HCT116 (cell line): Measurements from ENCODE around the gene PML. TPM values are rescaled to one million over a fixed set of nuclear protein-coding genes. Genes with fewer than 3 reads are reported as not detected.

Experiments used
- ATAC-seq: fragments of 200-7000 bp; cut with Tn5 transposase; 2 replicates; pipeline ENCODE4 v1.9.1; 2020; ENCODE audit warnings: mild to moderate bottlenecking, moderate library complexity
- BruUV-seq: library from RNA; stranded (reverse); fragments of 400-500 nt; replicated peaks from 2 replicates; lab custom pipeline; 2021; lab: Mats Ljungman, UMichigan
- CTCF ChIA-PET: fragments of 300-600 bp; sonication (Branson Sonifier 250); formaldehyde crosslinking; loops from one replicate; lab custom pipeline; 2021; ENCODE audit warnings: antibody characterized with exemption; lab: Charles Lee
- POLR2A ChIA-PET: fragments of 300-600, 350-600 bp; sonication (Branson Sonifier 250); formaldehyde crosslinking; loops from one replicate; lab custom pipeline; 2021; ENCODE audit warnings: antibody characterized with exemption; lab: Charles Lee
- RAD21 ChIA-PET, 2 experiments: fragments of 300-600 bp; sonication (Branson Sonifier 250); formaldehyde crosslinking; loops; one replicate each; lab custom pipeline; 2023; ENCODE audit warnings: low total read pairs in 2 of 2; ENCODE audit not compliant: uncharacterized antibody in 2 of 2, unreplicated experiment in 2 of 2, low non-redundant PET in 1 of 2; lab: Charles Lee
- DNase-seq: peaks from one replicate; pipeline ENCODE4 v3.0.0-alpha.2; 2010; ENCODE audit warnings: low read depth, low spot score
- H2AFZ ChIP-seq: fragments of 200-600 bp; shearing (Covaris generic), sonication (generic); 2 replicates; pipeline ENCODE4 v1.6.1; 2017; ENCODE audit warnings: low read depth, mixed run types, mixed read lengths, antibody characterized with exemption, low read length; ENCODE audit not compliant: poor library complexity, severe bottlenecking
- H3K27ac ChIP-seq: 2 replicates; pipeline ENCODE4 v1.5.1; 2012; ENCODE audit warnings: low read depth, low read length
- H3K27me3 ChIP-seq: fragments of 200-600 bp; sonication (generic); 2 replicates; pipeline ENCODE4 v1.6.1; 2016; ENCODE audit warnings: mixed run types, low read length, mixed read lengths; ENCODE audit not compliant: insufficient read depth
- H3K36me3 ChIP-seq, 2 experiments: fragments of 200-500 bp in 1 of 2; fragments of 200-600 bp in 1 of 2; sonication (Bioruptor generic) in 1 of 2; sonication (generic) in 1 of 2; 2 replicates each; pipeline versions ENCODE4 v1.5.1 to v1.6.1; 2014 to 2016; ENCODE audit warnings: low read length in 2 of 2, inconsistent platforms in 1 of 2, mixed read lengths in 1 of 2, mixed run types in 1 of 2; ENCODE audit not compliant: insufficient read depth in 2 of 2, control insufficient read depth in 1 of 2
- H3K4me1 ChIP-seq, 2 experiments: fragments of 200-600 bp in 1 of 2; sonication (generic) in 1 of 2; 2 replicates each; pipeline versions ENCODE4 v1.5.1 to v1.6.1; 2012 to 2017; ENCODE audit warnings: low read length in 2 of 2, inconsistent platforms in 1 of 2, mild to moderate bottlenecking in 1 of 2, mixed read lengths in 1 of 2, mixed run types in 1 of 2, moderate library complexity in 1 of 2; ENCODE audit not compliant: insufficient read depth in 2 of 2, control insufficient read depth in 1 of 2
- H3K4me2 ChIP-seq: fragments of 200-600 bp; sonication (generic); 2 replicates; pipeline ENCODE4 v1.6.1; 2017; ENCODE audit warnings: mixed run types, low read length, mixed read lengths
- H3K4me3 ChIP-seq, 2 experiments: fragments of 200-600 bp in 1 of 2; sonication (generic) in 1 of 2; replicated peaks in 1 of 2; 2 replicates each; pipeline ENCODE4 v1.5.1; 2011 to 2016; ENCODE audit warnings: low read length in 2 of 2, control low read depth in 1 of 2, low read depth in 1 of 2, mild to moderate bottlenecking in 1 of 2, mixed read lengths in 1 of 2, mixed run types in 1 of 2
- H3K79me2 ChIP-seq: fragments of 200-600 bp; sonication (generic); 2 replicates; pipeline ENCODE4 v1.6.1; 2017; ENCODE audit warnings: mild to moderate bottlenecking, mixed run types, low read length, moderate library complexity, mixed read lengths; ENCODE audit not compliant: insufficient read depth
- H3K9ac ChIP-seq: fragments of 200-600 bp; sonication (generic); 2 replicates; pipeline ENCODE4 v1.6.1; 2016; ENCODE audit warnings: low read length, mixed read lengths
- H3K9me2 ChIP-seq: fragments of 200-600 bp; sonication (generic), shearing (Covaris generic); 2 replicates; pipeline ENCODE4 v1.6.1; 2017; ENCODE audit warnings: mixed run types, mild to moderate bottlenecking, moderate library complexity; ENCODE audit not compliant: insufficient read depth
- H3K9me3 ChIP-seq, 2 experiments: fragments of 200-500 bp in 1 of 2; fragments of 200-600 bp in 1 of 2; sonication (Bioruptor generic) in 1 of 2; sonication (generic) in 1 of 2; 2 replicates each; pipeline ENCODE4 v1.6.1; 2014 to 2017; ENCODE audit warnings: low read length in 2 of 2, mixed read lengths in 2 of 2, inconsistent platforms in 1 of 2, low read depth in 1 of 2, mild to moderate bottlenecking in 1 of 2, mixed run types in 1 of 2, moderate library complexity in 1 of 2; ENCODE audit not compliant: control insufficient read depth in 1 of 2, insufficient read depth in 1 of 2
- H4K20me1 ChIP-seq: fragments of 200-600 bp; sonication (generic), shearing (Covaris generic); 2 replicates; pipeline ENCODE4 v1.6.1; 2017; ENCODE audit warnings: mixed run types, mild to moderate bottlenecking, moderate library complexity; ENCODE audit not compliant: insufficient read depth
- CBX3 ChIP-seq: IDR thresholded peaks from 2 replicates; pipeline ENCODE4 v1.6.1; 2012; ENCODE audit warnings: low read depth
- RAD21 ChIP-seq: IDR thresholded peaks from 2 replicates; pipeline ENCODE4 v1.6.1; 2012; ENCODE audit warnings: low read depth, mild to moderate bottlenecking
- SIN3A ChIP-seq: IDR thresholded peaks from 2 replicates; pipeline ENCODE4 v1.6.1; 2012; ENCODE audit warnings: low read depth
- ZFX ChIP-seq: fragments of 450-650 bp; IDR thresholded peaks from 2 replicates; pipeline ENCODE4 v1.6.1; 2017
- ZNF274 ChIP-seq: fragments of 200-500 bp; sonication (Bioruptor generic); IDR thresholded peaks from 2 replicates; pipeline ENCODE4 v1.6.1; 2014; ENCODE audit warnings: mild to moderate bottlenecking, low read depth, low read length, inconsistent platforms
- intact Hi-C: fragments of 100-400 bp; cut with micrococcal nuclease; formaldehyde crosslinking; loops from 2 replicates; pipeline ENCODE4 v1.10.0; 2022
- total RNA-seq: library from RNA; stranded (reverse); gene quantifications from one replicate; pipeline ENCODE4 v1.2.1, GENCODE V29; 2021; ENCODE audit not compliant: unreplicated experiment
- TF ChIP-seq, protein P1 (sequence below), 3 experiments: fragments of 200-600 bp in 1 of 3; sonication (generic) in 1 of 3; IDR thresholded peaks in 2 of 3; conservative IDR thresholded peaks in 1 of 3; 2 replicates each; pipeline ENCODE4 v1.5.1; 2012 to 2017; ENCODE audit warnings: low read depth in 2 of 3, low read length in 2 of 3, antibody characterized with exemption in 1 of 3, borderline replicate concordance in 1 of 3, control low read depth in 1 of 3, mild to moderate bottlenecking in 1 of 3, mixed read lengths in 1 of 3, mixed run types in 1 of 3, moderate library complexity in 1 of 3; ENCODE audit not compliant: insufficient read depth in 1 of 3
- TF ChIP-seq, protein P2 (sequence below): IDR thresholded peaks from 2 replicates; pipeline ENCODE4 v1.6.1; 2012

Gene PML
- total RNA-seq, 1 experiment from 2014 or later: 28.1 TPM

DNA sequence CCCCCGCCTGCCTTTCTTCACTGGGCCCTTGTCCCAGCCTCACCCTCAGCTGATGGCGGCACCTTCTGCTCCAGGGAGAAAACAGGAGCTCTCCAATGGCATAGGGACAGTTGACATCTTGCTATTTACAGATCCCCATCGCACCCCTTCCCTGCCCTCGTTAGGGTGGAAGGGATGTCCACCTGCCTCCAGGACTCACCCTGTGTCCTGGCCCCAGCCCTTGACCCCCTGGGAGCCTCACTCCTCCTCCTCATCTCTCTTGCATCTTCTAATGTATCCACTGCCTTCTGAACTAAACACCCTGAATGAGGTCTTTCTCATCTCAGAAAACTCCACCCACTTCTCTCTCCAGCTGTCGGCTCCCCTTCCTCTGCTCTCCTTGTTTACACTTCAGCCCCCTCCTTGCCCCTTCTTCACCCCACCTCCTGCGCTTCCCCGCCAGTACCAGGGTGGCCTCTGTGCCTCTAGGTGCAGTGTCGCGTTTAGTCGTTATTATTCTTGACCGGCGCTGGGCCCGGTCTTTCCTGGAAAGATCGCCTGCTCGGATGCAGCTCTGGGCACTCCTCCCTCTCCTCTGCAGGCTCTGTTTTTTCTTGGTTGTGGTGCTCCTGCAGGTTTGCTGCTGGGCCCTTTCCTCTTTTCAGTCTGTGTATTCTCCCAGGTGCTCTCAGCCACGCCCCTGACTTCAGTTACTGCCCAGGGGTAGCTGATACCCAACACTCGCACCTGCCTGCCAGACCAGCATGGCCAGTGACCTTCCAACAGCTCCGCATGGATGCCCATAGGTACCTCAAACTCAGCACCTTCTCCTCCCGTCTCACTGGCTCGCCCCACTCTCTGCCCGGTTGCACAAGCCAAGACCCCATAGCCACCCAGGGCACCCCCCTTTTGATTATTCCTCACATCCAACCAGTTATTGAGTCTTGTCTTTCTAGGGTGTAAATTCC is 42.9 kb downstream of the PML start:
- no peaks in the 10 kb centered on the region; a peak in 1 of 4 replicates for H3K36me3 ChIP-seq
- no peak overlapping the region for H3K4me3 ChIP-seq
- H3K4me1 ChIP-seq: peaks cover 0 to 9% of the 10 kb centered on the region in 2 experiments; a peak in 1 of 4 replicates
- BruUV-seq: no TSS peak
- H2AFZ ChIP-seq: no peak overlapping the region
- RAD21 ChIA-PET: interaction anchor here (1.0 to 1.6 kb wide), 3 partner anchors 63 to 65 kb away, joined by 3 to 23 read pairs (median 8); no protein-coding TSS in a partner anchor
- no peaks in the 10 kb centered on the region for H4K20me1 ChIP-seq
- no peak overlapping the region for H3K9ac ChIP-seq
- no peak for ATAC-seq
- H3K4me2 ChIP-seq: no peak overlapping the region
- CTCF ChIA-PET: interaction anchor here (0.8 to 6.5 kb wide), 16 partner anchors 8 to 86 kb away, joined by 3 to 132 read pairs (median 4); partner anchors contain the start of gene PML
- intact Hi-C loops: loop anchor here (1.0 kb wide), 1 partner anchor 64 kb away; no protein-coding TSS in a partner anchor
- no peaks in the 10 kb centered on the region for H3K79me2 ChIP-seq
- H3K9me3 ChIP-seq: no peaks in the 10 kb centered on the region
- no peak for DNase-seq
- H3K27ac ChIP-seq: no peak overlapping the region
- H3K9me2 ChIP-seq: no peaks in the 10 kb centered on the region
- TF ChIP-seq CBX3 (no peak), ZNF274 (no peak), RAD21 (no peak), SIN3A (no peak), ZFX (no peak)
- TF ChIP-seq, protein P1, sequence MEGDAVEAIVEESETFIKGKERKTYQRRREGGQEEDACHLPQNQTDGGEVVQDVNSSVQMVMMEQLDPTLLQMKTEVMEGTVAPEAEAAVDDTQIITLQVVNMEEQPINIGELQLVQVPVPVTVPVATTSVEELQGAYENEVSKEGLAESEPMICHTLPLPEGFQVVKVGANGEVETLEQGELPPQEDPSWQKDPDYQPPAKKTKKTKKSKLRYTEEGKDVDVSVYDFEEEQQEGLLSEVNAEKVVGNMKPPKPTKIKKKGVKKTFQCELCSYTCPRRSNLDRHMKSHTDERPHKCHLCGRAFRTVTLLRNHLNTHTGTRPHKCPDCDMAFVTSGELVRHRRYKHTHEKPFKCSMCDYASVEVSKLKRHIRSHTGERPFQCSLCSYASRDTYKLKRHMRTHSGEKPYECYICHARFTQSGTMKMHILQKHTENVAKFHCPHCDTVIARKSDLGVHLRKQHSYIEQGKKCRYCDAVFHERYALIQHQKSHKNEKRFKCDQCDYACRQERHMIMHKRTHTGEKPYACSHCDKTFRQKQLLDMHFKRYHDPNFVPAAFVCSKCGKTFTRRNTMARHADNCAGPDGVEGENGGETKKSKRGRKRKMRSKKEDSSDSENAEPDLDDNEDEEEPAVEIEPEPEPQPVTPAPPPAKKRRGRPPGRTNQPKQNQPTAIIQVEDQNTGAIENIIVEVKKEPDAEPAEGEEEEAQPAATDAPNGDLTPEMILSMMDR (IDR thresholded peaks at IDR 0.05 in 2 of 3, conservative IDR thresholded peaks at IDR 0.05 in 1 of 3; ENCODE audit: borderline replicate concordance in 1 of 3, insufficient read depth in 1 of 3, low read depth in 2 of 3, low read length in 2 of 3): no peak; a peak in 1 of 6 replicates
- TF ChIP-seq, protein P2, sequence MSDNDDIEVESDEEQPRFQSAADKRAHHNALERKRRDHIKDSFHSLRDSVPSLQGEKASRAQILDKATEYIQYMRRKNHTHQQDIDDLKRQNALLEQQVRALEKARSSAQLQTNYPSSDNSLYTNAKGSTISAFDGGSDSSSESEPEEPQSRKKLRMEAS: no peak
- TF ChIP-seq, all 23 proteins: peak for 0
- H3K27me3 ChIP-seq: no peaks in the 10 kb centered on the region
- POLR2A ChIA-PET: interaction anchor here (1.4 kb wide), 1 partner anchor 64 kb away, joined by 6 read pairs; no protein-coding TSS in a partner anchor
